Stimulated activated CD8-positive, alpha-beta memory T cell treated with anti-CD3 and anti-CD28 coated beads, Interleukin-7, amount 100 ng/mL, for 24 hours (primary cell): Measurements from ENCODE around the gene YPEL5.
"Not testable (repeated sequence)": the region's sequence is repeated elsewhere in the genome, so short reads cannot be mapped to it uniquely, and the experiment has no call there.

ENCODE experiments used
- DNase-seq: peaks from one replicate; pipeline ENCODE4 v3.0.0-alpha.2; 2020; ENCODE audit warnings: low read depth

Gene YPEL5

DNA sequence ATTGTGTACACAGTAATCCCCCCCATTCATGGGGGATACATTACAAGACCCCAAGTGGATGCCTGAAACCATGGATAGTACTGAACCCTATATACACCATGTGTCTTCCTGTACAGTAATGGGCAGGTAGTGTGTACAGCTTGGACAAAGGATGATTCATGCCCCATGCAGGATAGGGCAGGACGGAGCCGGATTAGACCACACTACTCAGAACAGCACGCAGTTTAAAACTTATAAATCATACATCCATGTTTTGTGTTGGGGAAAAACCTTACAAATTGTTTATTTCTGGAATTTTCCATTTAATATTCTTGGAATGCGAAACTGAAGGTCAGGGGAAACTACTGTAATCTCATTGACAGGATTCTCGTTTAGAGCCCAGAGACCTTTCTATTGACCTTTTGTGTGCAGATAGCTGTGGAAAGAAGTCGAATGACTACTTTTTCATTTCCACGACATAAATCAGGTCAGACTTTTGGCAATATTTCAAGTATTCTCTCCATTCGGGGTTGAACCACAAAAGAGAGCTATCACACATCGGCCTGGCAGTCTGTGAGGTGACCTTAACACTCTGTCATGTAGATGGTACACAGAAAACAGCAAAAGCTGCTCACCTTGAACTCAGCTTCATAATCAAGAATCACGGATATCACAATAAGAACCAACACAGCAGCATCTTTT, 9.9 kb upstream of the YPEL5 start:
- DNase-seq, result no peak

DNA sequence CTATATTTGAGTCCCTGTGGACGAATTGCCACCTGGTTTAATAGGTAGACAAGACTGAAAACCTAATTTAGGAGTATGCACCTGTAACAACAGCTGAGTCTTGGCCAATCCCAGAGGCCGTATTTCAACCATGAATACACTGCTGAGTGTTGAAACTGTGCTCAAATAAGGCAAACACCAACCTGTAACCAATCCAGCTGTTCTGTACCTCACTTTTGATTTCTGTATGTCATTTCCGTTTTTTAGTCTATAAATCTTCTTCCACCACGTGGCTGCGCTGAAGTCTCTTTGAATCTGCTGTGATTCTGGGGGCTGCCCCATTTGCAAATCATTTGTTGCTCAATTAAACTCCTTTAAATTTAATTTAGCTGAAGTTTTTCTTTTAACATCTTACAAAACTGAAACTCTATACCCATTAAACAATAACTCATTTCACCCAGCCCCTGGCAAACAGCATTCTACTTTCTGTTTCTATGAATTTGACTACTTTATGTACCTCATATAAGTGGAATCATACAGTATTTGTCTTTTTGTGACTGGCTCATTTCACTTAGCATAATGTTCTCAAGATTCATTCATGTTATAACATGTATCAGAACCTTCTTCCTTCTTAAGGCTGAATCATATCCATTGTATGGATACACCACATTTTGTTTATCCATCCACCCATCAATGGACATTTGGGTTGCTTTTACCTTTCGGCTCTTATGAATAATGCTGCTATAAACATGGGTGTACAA, 7.5 kb upstream of the YPEL5 start:
- no peak for DNase-seq

DNA sequence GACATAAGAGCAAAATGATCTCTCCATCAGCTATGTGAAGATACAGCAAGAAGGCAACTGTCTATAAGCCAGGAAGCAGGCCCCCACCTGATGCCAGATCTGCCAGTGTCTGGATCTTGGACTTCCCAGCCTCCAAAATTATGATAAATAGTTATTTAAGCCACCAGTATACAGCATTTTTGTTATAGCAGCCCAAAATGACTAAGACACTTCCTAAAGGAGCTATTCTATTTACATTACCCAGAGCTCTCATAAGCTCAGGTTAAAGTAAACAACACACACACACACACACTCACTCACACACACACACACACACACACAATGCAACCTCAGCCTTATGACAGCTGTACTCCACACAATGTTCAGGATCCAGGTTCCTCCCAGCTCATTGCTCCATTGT, 5.7 kb upstream of the YPEL5 start:
- DNase-seq, result no peak

DNA sequence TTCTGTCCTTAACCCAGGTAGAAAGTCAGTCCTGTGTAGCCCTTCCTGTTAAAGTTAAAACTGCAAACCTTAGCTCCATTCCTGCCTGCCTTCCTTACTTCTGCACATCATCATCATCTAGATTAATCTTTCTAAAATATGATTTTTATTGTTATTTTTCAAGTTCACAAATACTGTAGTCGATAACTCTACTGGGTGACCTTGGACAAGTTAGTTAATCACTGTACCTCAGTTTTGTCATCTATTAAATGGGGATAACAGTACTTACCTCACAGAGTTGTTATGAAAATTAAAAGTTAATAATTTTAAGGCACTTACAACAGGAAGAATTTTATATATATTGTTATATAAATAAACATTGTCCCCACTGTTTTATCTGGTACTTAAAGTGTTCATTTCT, 2.5 kb upstream of the YPEL5 start:
- DNase-seq, result no peak

DNA sequence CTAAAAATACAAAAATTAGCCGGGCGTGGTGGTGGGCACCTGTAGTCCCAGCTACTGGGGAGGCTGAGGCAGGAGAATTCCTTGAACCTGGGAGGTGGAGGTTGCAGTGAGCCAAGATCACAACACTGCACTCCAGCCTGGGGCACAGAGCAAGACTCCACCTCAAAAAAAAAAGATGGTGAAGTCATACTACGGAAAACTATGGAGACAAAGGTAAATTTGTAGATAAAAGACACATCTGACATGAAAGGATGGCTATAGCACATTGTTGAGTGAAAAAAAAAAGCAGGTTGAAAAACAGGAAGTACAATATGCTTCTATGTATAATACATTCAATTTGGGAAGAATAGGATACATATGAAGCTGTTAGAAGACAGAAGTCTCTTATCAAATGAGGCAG, 1.9 kb upstream of the YPEL5 start:
- DNase-seq, result not testable (repeated sequence)

GRCh38 chr2:30145826-30146336, 926 bp upstream of the YPEL5 start:
- DNase-seq, result no peak

DNA sequence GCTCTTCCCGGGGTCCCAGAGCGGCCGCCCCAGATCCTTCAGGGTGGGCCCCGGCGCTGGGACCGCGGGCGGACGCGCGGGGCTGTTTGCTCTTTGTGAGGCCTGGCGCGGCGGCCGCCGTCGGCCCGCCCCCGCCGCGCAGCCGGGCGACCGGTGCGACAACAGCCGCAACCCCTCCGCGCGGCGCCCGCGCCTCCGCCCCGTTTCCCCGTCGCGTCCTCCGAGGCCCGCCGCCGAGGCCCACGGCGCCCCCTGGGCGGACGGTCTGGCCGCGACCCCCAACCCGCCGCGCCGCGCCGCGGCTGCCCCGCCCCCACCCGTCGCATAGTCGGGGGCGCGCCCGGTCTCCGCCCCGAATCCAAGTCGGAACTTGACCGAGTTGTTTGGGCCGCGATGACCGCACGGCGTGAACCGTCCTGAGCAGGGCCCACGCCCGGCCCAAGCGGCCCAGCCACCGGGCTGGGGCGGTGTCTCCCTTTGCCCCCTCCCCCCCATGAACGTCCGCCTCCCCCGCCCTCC, 448 bp downstream of the YPEL5 start:
- DNase-seq, result no peak

DNA sequence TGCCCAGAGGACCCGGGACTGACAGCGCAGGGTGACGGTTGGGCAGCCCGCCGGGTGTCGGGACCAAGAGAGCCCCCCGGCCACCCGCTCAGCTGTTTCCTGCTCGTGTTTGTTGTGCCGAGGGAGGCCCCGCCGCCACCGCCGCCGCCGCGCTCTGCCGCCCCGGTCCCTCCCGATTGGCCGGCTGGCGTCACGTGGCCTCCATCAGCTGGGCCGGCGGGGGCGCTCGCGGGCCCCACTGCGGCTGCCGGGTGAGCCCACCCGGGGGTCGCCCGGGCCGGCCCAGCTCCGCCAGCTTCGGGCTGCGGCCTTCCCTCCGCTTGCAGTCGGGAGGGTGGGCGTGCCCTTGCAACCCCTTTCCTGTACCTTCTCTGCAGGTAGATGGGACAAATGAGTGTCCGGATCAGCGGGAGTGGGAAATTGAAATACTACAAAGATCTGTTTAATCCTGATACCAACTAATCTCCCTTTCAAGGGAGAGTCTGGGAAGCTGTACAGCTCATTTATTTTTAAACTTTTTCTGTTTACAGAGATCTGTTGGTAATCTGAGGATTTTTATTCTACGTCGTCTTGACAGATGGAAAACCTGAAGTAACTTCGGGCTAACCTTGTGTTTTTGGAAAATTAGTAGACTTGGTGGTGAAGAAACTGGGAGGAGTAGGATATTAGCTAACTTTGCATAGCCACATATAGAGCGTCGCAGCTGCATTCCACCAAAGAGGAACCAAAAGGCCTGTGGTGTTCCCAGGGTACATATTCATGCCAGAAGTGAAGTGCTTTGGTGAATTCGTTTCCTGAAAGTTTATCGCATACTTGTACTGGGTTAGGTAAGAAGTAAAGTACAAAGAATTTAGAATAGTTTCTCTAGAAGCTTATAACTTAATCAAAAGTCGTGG, 1.2 kb downstream of the YPEL5 start:
- peak; percentile 58 for DNase-seq

GRCh38 chr2:30148850-30149249, 2.0 kb downstream of the YPEL5 start:
- no peak for DNase-seq

DNA sequence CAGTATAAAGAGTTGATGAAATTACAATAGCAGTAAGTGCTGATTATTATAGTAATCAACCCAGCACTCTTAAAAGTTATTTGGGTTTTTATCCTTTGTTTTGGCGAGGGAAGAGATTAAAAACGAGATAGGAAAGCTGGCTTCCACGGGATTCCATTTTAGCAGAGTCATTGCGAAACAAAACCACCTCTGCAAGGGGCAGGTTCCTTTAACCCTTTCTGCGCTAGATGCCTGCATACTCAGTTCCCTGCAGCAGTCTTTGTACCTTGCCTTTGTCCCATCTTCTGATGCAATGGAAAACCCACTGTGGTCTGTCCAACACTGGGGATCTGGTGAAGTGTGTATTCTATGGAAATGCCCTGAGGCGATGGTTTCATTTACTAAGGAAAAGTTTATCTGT, 2.7 kb downstream of the YPEL5 start:
- no peak for DNase-seq

- DNase-seq, result no peak
These were observed 3.2 kb downstream of the YPEL5 start for GRCh38 chr2:30149976-30150375.

DNA sequence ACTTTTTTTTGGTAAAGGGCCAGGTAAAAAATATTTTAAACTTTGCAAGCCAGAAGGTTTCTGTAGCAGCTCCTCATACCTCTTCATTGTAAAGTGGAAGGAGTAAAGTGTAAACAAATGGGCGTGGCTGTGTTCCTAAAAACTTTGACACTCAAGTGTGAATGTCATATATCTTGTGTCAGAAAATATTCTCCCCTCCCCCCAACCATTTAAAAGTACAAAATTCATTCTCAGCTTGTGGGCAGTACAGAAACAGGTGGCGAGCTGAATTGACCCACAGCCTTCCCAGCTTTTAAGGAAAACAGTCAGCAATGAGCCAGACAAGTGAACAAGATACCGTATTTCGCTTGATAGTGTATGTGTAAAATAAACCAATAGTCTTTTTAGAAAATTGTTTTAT, 4.0 kb downstream of the YPEL5 start:
- no peak for DNase-seq

GRCh38 chr2:30152385-30152784, 5.6 kb downstream of the YPEL5 start:
- DNase-seq, result no peak

- no peak for DNase-seq
These were observed 8.4 kb downstream of the YPEL5 start for GRCh38 chr2:30155202-30155601.

DNA sequence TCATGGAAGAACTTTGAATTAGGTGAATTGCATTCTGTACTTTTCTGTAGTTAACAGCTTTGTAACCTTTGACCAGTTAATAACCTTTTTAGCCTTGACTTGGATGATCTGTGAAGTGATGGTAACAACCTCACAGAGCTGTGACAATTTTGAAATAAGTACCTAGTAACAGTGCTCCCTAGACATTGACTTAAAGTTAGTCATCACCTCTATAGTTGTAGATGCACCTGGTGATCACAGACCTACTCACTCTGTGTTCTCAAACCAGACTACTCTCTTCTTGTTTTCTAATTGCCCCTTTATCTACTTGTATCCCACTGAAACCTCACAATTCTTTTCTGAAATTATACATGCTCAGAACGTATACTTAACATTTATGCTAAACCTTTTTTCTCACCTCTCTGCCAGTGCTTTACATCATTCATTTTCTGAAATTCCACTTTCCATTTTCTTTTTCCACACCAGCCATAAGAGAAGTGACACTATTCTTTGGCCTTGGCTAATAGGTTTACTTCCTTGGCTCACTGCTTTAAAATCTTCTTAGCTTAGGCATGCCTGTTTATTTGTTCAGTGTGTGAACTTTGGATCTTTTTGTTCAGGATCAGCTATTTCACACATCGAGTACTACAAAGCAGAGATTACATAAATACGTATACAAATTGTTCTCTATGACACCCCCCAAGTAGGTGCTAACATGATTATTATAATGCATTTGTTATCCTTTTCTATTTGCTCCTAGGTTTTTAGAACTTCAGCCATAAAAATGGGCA, 9.3 kb downstream of the YPEL5 start:
- DNase-seq, result no peak

GRCh38 chr2:30157616-30158015, 10.8 kb downstream of the YPEL5 start:
- DNase-seq, result no peak

- no peak for DNase-seq
These were observed 13.0 kb downstream of the YPEL5 start for GRCh38 chr2:30159766-30160165.

- no peak for DNase-seq
These were observed 15.3 kb downstream of the YPEL5 start for GRCh38 chr2:30161929-30162706.

GRCh38 chr2:30162806-30163205, 16.0 kb downstream of the YPEL5 start:
- DNase-seq, result no peak

GRCh38 chr2:30164131-30164925, 17.5 kb downstream of the YPEL5 start:
- DNase-seq, result no peak
